Astrocyte (in vitro differentiated cells and primary cell): ENCODE data around the gene CXXC4. TPM values are rescaled to one million over a fixed set of nuclear protein-coding genes. Genes with fewer than 3 reads are reported as not detected.

ENCODE experiments used
- DNase-seq: peaks from one replicate; pipeline ENCODE4 v3.0.0-alpha.2; 2010; ENCODE audit warnings: low read depth
- FAIRE-seq: peaks from 2 replicates; lab custom pipeline; 2011; peaks lifted over from hg19 to GRCh38; lab: Jason Lieb, UNC
- H2AFZ ChIP-seq: 2 replicates; pipeline ENCODE4 v1.6.0; 2012; ENCODE audit warnings: low read depth, low read length, inconsistent platforms
- H3K27ac ChIP-seq: 2 replicates; pipeline ENCODE4 v1.5.1; 2011; ENCODE audit warnings: low read depth, low read length, inconsistent platforms
- H3K27me3 ChIP-seq: 2 replicates; pipeline ENCODE4 v1.6.0; 2011; ENCODE audit warnings: low read length, inconsistent platforms; ENCODE audit not compliant: insufficient read depth
- H3K36me3 ChIP-seq: 2 replicates; pipeline ENCODE4 v1.5.1; 2011; ENCODE audit warnings: low read length, inconsistent platforms; ENCODE audit not compliant: insufficient read depth
- H3K4me1 ChIP-seq: 2 replicates; pipeline ENCODE4 v1.5.1; 2011; ENCODE audit warnings: low read length, inconsistent platforms; ENCODE audit not compliant: insufficient read depth
- H3K4me2 ChIP-seq: 2 replicates; pipeline ENCODE4 v1.6.0; 2012; ENCODE audit warnings: low read length, inconsistent platforms
- H3K4me3 ChIP-seq: 2 replicates; pipeline ENCODE4 v1.5.1; 2011; ENCODE audit warnings: low read depth, mild to moderate bottlenecking, low read length, inconsistent platforms; ENCODE audit not compliant: insufficient read depth
- H3K79me2 ChIP-seq: 2 replicates; pipeline ENCODE4 v1.6.0; 2012; ENCODE audit warnings: mild to moderate bottlenecking, low read length, inconsistent platforms; ENCODE audit not compliant: insufficient read depth
- H3K9ac ChIP-seq: 2 replicates; pipeline ENCODE4 v1.6.0; 2012; ENCODE audit warnings: mild to moderate bottlenecking, low read length, inconsistent platforms
- H3K9me3 ChIP-seq: 2 replicates; pipeline ENCODE4 v1.5.1; 2012; ENCODE audit warnings: low read depth, mild to moderate bottlenecking, low read length, inconsistent platforms; ENCODE audit not compliant: insufficient read depth
- H4K20me1 ChIP-seq: 2 replicates; pipeline ENCODE4 v1.6.0; 2012; ENCODE audit warnings: low read length, inconsistent platforms; ENCODE audit not compliant: insufficient read depth
- H3K27ac Mint-ChIP-seq: one replicate; pipeline ENCODE4 v1.8.0; 2021; ENCODE audit warnings: mild to moderate bottlenecking, mixed read lengths; ENCODE audit not compliant: unreplicated experiment
- H3K27me3 Mint-ChIP-seq: one replicate; pipeline ENCODE4 v1.8.0; 2021; ENCODE audit warnings: low read depth, mixed read lengths; ENCODE audit not compliant: unreplicated experiment
- H3K36me3 Mint-ChIP-seq: one replicate; pipeline ENCODE4 v1.8.0; 2021; ENCODE audit warnings: low read depth, mixed read lengths; ENCODE audit not compliant: unreplicated experiment
- H3K4me1 Mint-ChIP-seq: one replicate; pipeline ENCODE4 v1.8.0; 2021; ENCODE audit warnings: low read depth, mixed read lengths; ENCODE audit not compliant: unreplicated experiment
- H3K4me3 Mint-ChIP-seq: one replicate; pipeline ENCODE4 v1.8.0; 2021; ENCODE audit warnings: mild to moderate bottlenecking, moderate library complexity, mixed read lengths; ENCODE audit not compliant: unreplicated experiment
- H3K9me3 Mint-ChIP-seq: one replicate; pipeline ENCODE4 v1.8.0; 2021; ENCODE audit warnings: mild to moderate bottlenecking, mixed read lengths; ENCODE audit not compliant: unreplicated experiment
- EZH2 ChIP-seq: IDR thresholded peaks from 2 replicates; pipeline ENCODE4 v1.6.1; 2012; ENCODE audit warnings: mild to moderate bottlenecking, low read length, inconsistent platforms; ENCODE audit not compliant: insufficient read depth
- total RNA-seq: library from RNA; stranded (reverse); gene quantifications from 2 replicates; pipeline ENCODE4 v1.2.1, GENCODE V29; 2021
- TF ChIP-seq, protein P1 (sequence below): IDR thresholded peaks from 2 replicates; pipeline ENCODE4 v1.5.1; 2011; ENCODE audit warnings: low read depth, mild to moderate bottlenecking, inconsistent platforms, low read length, moderate library complexity; ENCODE audit not compliant: insufficient read depth

CXXC4 gene
- total RNA-seq, 1 donor from 2014 or later, result 10.6 TPM

DNA sequence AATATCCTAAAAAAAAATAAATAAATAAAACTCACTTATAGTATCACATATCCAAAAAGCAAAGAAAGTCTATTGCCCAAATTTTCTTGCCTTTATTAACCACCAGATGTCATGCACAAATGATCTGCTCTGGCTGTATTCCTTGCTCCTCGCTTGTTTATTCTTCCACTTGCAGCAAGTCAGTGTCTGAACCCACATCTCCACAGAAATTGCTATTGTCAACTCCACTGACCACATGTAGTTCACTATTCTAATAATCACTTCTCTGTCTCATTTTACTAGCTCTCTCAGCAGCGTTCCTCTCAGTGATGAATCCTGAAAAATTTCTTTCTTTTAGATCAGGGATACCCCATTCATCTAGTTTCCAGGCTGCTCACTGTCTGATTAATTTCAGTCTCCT is 29.3 kb upstream of the CXXC4 start:
- Histone ChIP-seq H3K27me3 (no peaks in the 10 kb centered on the region), H3K4me3 (no peak overlapping the region), H3K27ac (peak overlapping the region; percentile 79), H2AFZ (peak overlapping the region; percentile 6), H3K4me1 (peaks cover 4% of the 10 kb centered on the region), H3K9ac (peak overlapping the region; percentile 39), H3K79me2 (no peaks in the 10 kb centered on the region), H4K20me1 (no peaks in the 10 kb centered on the region), H3K9me3 (no peaks in the 10 kb centered on the region), H3K4me2 (peak overlapping the region; percentile 55), H3K36me3 (no peaks in the 10 kb centered on the region)
- H3K4me1 Mint-ChIP-seq, result no peaks in the 10 kb centered on the region
- TF ChIP-seq EZH2, result no peak
- TF ChIP-seq, protein P1, sequence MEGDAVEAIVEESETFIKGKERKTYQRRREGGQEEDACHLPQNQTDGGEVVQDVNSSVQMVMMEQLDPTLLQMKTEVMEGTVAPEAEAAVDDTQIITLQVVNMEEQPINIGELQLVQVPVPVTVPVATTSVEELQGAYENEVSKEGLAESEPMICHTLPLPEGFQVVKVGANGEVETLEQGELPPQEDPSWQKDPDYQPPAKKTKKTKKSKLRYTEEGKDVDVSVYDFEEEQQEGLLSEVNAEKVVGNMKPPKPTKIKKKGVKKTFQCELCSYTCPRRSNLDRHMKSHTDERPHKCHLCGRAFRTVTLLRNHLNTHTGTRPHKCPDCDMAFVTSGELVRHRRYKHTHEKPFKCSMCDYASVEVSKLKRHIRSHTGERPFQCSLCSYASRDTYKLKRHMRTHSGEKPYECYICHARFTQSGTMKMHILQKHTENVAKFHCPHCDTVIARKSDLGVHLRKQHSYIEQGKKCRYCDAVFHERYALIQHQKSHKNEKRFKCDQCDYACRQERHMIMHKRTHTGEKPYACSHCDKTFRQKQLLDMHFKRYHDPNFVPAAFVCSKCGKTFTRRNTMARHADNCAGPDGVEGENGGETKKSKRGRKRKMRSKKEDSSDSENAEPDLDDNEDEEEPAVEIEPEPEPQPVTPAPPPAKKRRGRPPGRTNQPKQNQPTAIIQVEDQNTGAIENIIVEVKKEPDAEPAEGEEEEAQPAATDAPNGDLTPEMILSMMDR, result no peak
- H3K9me3 Mint-ChIP-seq, result no peaks in the 10 kb centered on the region
- no peak overlapping the region for H3K4me3 Mint-ChIP-seq
- no peak for FAIRE-seq
- H3K27me3 Mint-ChIP-seq, result no peaks in the 10 kb centered on the region
- H3K36me3 Mint-ChIP-seq, result no peaks in the 10 kb centered on the region
- no peak overlapping the region for H3K27ac Mint-ChIP-seq
- DNase-seq, result no peak

- Histone ChIP-seq H3K4me1 (peaks cover 4% of the 10 kb centered on the region), H3K9ac (no peak overlapping the region), H3K36me3 (no peaks in the 10 kb centered on the region), H4K20me1 (no peaks in the 10 kb centered on the region), H3K79me2 (no peaks in the 10 kb centered on the region), H3K27me3 (no peaks in the 10 kb centered on the region), H3K4me2 (no peak overlapping the region), H3K4me3 (no peak overlapping the region), H2AFZ (no peak overlapping the region), H3K9me3 (no peaks in the 10 kb centered on the region), H3K27ac (no peak overlapping the region)
- FAIRE-seq, result no peak
- peaks cover 4% of the 10 kb centered on the region for H3K4me1 Mint-ChIP-seq
- no peak overlapping the region for H3K27ac Mint-ChIP-seq
- no peak for DNase-seq
- H3K4me3 Mint-ChIP-seq, result no peak overlapping the region
- H3K27me3 Mint-ChIP-seq, result no peaks in the 10 kb centered on the region
- H3K9me3 Mint-ChIP-seq, result peaks cover 5% of the 10 kb centered on the region
- TF ChIP-seq, protein P1, result no peak
- no peak for TF ChIP-seq EZH2
- no peaks in the 10 kb centered on the region for H3K36me3 Mint-ChIP-seq
Measured at GRCh38 chr4:104519588-104519987, 24.9 kb upstream of the CXXC4 start.

DNA sequence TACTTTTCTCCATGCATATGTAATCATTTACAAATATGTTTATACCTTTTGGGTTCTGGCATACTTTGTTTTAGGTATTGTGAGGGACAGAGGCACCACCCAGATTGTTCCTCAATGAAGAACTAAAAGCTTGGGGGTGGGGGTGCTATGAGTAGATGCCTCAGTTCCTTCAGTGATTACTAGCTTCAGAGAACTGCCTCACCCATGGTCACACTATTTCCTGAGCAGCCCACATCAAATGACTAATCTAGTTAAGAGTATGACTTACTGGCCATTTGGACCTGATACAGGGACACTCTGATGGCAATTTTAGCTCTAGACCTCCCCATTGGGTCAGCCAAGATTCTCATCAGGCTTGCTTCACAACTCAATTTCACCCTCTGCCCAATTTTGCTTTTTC is 22.2 kb upstream of the CXXC4 start:
- FAIRE-seq, result no peak
- H3K4me2 ChIP-seq, result no peak overlapping the region
- no peaks in the 10 kb centered on the region for H4K20me1 ChIP-seq
- H3K27ac ChIP-seq, result no peak overlapping the region
- Mint-ChIP-seq H3K27me3 (no peaks in the 10 kb centered on the region), H3K36me3 (no peaks in the 10 kb centered on the region), H3K4me1 (peaks cover 4% of the 10 kb centered on the region), H3K4me3 (no peak overlapping the region), H3K9me3 (peaks cover 7% of the 10 kb centered on the region), H3K27ac (no peak overlapping the region)
- no peak overlapping the region for H2AFZ ChIP-seq
- no peaks in the 10 kb centered on the region for H3K79me2 ChIP-seq
- no peaks in the 10 kb centered on the region for H3K27me3 ChIP-seq
- no peak for TF ChIP-seq EZH2
- TF ChIP-seq, protein P1, result no peak
- DNase-seq, result no peak
- H3K36me3 ChIP-seq, result no peaks in the 10 kb centered on the region
- H3K4me1 ChIP-seq, result no peaks in the 10 kb centered on the region
- H3K4me3 ChIP-seq, result no peak overlapping the region
- no peaks in the 10 kb centered on the region for H3K9me3 ChIP-seq
- no peak overlapping the region for H3K9ac ChIP-seq
